NCI-H2227 (cell line): ENCODE data around the gene ACSL5.
"Not testable (repeated sequence)": the region's sequence is repeated elsewhere in the genome, so short reads cannot be mapped to it uniquely, and the experiment has no call there.

ENCODE experiments used
- DNase-seq: peaks from one replicate; lab custom pipeline; 2025; ENCODE audit not compliant: unreplicated experiment; lab: John Stamatoyannopoulos, UW

ACSL5 gene

DNA sequence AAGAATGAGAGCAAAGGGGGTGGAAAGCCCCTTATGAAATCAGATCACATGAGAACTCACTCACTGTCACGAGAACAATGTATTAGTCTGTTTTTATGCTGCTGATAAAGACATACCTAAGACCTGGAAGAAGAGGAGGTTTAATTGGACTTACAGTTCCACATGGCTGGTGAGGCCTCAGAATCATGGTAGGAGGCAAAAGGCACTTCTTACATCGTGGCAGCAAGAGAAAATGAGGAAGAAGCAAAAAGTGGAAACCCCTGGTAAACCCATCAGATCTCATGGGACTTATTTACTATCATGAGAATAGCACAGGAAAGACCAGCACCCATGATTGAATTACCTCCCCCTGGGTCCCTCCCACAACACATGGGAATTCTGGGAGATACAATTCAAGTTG is 32.9 kb downstream of the ACSL5 start:
- not testable (repeated sequence) for DNase-seq

- DNase-seq = no peak
Measured at GRCh38 chr10:112407696-112408095, 33.8 kb downstream of the ACSL5 start.

- no peak for DNase-seq
Measured at GRCh38 chr10:112409299-112409698, 35.4 kb downstream of the ACSL5 start.

DNA sequence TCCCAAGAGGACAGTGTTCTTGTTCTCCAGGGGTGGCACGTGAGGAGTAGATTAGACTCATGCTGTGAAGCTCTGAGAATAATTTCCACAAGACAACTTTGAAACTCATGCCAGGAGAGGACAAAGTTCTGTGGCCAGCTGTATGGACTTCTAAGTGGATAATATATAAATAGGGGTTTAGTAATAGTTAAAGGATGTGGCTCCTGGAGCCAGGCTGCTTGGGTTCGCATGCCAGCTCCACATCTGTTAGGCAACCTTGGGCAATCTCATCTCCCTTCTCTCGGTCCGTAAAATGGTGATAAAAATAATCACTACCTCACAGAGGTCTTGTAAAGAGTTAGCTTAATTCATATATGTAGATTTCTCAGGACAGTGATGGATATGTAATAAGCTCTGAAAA is 35.8 kb downstream of the ACSL5 start:
- DNase-seq = no peak

DNA sequence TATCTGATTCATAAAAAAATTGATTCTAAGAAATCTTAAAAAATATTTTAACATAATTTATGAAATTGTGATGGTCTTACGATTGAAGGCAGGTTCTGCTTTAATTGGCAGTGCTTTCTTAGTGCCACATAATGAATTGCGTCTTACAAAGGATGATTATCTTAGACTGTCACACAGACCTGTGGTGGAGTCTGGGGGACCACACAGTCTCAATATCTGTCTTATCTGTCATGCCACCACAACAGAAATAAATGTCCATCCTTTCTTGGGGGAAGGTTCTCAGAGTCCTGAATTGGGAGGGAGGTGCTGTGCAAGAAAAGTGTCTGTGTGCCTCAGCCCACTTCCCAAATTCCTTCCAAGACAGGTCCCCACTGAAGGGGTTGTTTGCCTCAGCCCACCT is 38.8 kb downstream of the ACSL5 start:
- no peak for DNase-seq

DNA sequence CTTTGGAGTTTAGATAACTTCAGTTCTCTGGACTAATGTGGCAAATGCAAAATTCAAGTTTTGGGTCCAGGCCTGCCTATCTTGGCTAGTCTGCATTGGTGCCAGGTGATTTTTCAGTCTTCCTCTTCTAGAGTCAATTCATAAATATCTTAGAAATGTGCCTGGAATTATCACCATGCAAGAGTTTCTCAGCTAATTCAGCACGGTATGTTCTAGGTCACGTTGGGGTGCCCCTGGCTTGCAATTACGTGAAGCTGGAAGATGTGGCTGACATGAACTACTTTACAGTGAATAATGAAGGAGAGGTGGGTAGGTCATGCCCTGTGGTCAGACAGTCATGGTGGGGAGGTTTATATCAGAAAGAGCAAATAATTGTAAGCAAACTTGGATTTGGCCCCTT is 47.8 kb downstream of the ACSL5 start:
- DNase-seq = no peak

GRCh38 chr10:112424651-112425050 is 50.7 kb downstream of the ACSL5 start:
- no peak for DNase-seq

GRCh38 chr10:112426111-112426510 is 52.2 kb downstream of the ACSL5 start:
- DNase-seq = no peak

GRCh38 chr10:112429147-112429546 is 55.2 kb downstream of the ACSL5 start:
- DNase-seq = no peak

GRCh38 chr10:112429654-112430230 is 55.8 kb downstream of the ACSL5 start:
- no peak for DNase-seq

GRCh38 chr10:112433136-112433535 is 59.2 kb downstream of the ACSL5 start:
- no peak for DNase-seq

DNA sequence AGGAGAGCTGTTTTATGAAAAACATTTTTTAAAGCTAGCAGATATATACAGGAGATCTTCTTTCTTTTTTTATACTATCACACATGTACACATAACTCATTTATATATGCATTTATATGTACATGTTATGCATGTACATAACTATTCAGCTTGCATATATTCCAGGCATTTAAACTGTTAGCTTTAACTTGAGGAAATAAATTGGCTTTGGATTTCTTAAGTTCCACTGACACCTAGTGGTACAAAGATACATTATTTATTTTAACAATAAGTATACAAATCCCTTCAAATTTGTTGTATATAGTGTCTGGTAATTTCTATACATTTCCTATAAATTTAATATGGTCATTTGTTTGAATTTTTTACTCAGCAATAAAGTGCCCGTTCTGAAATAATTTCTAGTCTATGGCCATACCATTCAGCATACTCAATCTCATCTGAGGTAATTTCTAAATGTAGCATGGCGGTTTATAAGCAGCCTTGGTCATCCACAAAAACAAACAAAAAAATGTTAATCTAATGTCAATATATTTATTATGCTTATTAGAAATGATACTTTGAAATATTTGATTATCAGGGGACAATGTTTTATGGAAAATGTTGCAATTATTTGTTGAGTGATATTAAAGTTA is 61.2 kb downstream of the ACSL5 start:
- peak; percentile 3 for DNase-seq

DNA sequence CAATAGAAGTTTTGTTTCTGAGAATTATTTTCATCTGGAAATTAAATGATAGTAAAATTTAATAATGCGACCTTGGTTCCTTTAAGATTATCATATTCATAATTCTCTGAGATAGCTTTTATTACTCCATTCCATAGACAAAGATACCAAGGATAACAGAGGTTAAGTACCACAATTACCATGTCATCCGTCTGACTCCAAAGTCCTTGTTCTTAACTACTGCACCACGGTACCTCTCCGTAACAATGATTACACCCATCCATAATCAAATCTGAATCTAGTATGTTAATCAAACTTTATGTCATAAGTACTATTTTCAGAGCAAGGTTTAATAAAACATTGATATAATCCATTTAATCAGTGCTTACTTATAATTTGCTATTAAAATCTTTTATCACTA is 64.4 kb downstream of the ACSL5 start:
- no peak for DNase-seq

GRCh38 chr10:112441520-112441919 is 67.6 kb downstream of the ACSL5 start:
- DNase-seq = no peak

DNA sequence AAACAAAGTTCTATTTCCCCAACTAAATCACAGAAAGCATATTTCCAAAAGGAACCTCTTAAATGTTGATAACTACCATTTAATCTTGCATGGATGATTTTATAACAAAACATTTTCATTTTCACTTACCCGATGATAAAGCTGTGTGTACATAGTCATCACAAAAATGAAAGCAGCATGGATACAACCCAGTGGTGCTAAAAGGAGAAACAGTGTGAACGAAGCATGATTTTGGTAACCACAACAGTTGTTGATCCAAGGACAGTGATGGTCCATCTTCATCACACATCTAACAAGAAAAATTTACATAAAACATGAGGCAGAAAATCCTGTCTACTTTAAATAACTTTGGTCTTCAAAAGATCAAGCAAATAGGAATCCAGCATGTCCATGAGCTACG is 68.1 kb downstream of the ACSL5 start:
- DNase-seq = no peak

DNA sequence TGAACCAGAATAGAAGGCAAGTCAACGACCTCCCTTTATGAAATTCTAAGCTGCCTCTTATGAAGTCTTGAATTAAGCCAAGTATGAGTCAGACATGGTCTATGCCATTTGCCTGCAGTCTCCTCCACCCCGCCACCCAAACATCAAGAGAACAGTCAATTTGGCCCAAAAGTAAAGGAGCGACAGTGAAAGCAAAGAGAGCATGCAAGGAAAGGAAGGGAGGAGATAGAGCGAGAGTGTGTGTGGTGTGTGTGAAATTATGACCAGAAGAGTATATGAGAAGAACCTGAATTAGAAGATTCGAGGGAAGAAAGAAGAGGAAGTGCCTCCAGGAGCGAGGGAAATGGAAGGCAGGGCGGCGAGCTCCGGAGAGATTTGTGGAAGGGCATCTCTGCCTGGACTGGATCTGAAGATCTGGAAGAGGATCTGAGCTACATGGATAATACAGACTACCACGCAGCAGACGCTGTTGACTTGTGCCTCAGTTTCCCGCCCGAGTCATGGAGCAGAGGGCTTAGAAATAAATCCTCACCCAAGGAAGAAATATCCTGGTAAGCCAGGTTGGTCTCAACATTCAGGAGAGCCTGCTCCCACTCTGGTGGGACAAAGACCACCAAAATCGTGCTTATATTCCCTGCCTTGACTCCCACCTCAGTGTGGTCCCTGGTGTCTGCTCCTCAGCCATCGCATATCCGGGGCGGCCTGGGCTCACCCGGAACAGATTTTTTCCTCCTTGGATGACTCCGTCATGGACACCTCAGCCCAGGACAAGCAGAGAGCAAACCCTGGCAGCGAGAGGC is 72.3 kb downstream of the ACSL5 start:
- DNase-seq = no peak

- peak; percentile 85 for DNase-seq
Measured at GRCh38 chr10:112446855-112447619, 73.1 kb downstream of the ACSL5 start, which contains the start of the genes VTI1A and ZDHHC6. Gene VTI1A, plus strand, starts transcription at chr10:112447215. Its CDS starts 159 bp downstream, at chr10:112447374. Gene ZDHHC6, minus strand, starts transcription at chr10:112446914. Its CDS starts 1,478 bp downstream, at chr10:112445436.

- DNase-seq = no peak
Measured at GRCh38 chr10:112447620-112447928, 73.7 kb downstream of the ACSL5 start.

GRCh38 chr10:112448888-112449287 is 75.0 kb downstream of the ACSL5 start:
- DNase-seq = no peak

GRCh38 chr10:112454910-112455779 is 81.2 kb downstream of the ACSL5 start:
- no peak for DNase-seq

DNA sequence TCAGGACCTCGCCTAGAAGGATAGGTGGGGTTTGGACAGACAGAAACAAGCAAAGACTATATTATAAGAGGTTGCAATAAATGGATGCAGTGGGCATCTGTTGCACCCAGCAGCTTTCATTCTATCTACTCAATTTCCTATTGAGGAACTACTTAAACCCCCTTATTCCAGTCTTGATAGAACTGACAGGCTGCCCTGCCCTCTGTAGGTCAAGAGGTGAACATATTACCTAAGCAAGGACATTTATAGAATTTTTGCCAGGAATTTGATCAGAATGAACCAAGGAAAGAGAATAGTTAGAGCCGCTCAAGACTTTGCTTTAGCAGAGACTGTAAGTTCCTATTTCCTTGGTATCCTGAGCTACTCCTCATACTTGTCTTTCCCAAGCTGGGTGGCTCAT is 82.6 kb downstream of the ACSL5 start:
- no peak for DNase-seq
